GM12801 (cell line): Measurements from ENCODE around the gene CNTNAP4.

Source experiments
- TF ChIP-seq, protein P1 (sequence below): IDR thresholded peaks from one replicate; pipeline ENCODE4 v1.5.1; 2011; ENCODE audit warnings: control low read depth; ENCODE audit not compliant: insufficient read length; ENCODE audit errors: extremely low read depth

CNTNAP4 gene

DNA sequence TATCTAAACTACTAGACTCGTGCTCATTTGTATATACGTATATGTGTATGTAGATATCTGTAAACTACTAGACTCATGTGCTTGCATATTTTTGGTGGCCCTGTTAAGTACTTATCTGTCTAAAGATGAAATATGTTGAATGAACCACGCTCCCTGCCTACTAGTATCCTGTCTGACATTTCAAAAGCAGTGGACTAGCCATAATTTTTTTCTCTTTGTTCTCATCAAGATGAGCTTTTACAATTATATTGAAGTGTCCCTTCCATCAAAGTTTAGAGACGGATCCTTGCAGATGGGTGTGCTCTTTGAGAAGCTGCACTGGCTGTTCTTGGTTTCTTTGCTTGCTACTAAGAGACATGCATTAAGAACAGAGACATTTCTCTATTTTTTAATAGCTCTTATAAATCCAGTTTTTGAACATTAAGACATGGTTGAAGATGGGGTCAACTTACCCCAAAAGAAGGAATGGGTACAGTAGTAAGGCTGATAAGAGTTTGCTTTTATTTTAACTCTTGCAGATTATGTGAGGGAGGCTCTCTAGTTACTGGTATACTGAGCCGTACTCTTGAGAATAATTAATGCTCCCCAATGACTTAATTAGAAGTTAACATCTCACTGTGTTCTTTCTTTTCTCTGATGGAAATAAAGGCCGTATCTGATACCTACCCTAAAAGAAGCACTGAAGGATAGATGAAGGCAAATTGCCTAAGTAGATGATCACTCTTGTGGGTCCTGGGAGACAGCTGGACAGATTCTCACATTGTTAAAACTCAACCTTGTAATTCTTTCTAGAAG is 3.4 kb downstream of the CNTNAP4 start:
- TF ChIP-seq, protein P1, sequence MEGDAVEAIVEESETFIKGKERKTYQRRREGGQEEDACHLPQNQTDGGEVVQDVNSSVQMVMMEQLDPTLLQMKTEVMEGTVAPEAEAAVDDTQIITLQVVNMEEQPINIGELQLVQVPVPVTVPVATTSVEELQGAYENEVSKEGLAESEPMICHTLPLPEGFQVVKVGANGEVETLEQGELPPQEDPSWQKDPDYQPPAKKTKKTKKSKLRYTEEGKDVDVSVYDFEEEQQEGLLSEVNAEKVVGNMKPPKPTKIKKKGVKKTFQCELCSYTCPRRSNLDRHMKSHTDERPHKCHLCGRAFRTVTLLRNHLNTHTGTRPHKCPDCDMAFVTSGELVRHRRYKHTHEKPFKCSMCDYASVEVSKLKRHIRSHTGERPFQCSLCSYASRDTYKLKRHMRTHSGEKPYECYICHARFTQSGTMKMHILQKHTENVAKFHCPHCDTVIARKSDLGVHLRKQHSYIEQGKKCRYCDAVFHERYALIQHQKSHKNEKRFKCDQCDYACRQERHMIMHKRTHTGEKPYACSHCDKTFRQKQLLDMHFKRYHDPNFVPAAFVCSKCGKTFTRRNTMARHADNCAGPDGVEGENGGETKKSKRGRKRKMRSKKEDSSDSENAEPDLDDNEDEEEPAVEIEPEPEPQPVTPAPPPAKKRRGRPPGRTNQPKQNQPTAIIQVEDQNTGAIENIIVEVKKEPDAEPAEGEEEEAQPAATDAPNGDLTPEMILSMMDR, result no peak

DNA sequence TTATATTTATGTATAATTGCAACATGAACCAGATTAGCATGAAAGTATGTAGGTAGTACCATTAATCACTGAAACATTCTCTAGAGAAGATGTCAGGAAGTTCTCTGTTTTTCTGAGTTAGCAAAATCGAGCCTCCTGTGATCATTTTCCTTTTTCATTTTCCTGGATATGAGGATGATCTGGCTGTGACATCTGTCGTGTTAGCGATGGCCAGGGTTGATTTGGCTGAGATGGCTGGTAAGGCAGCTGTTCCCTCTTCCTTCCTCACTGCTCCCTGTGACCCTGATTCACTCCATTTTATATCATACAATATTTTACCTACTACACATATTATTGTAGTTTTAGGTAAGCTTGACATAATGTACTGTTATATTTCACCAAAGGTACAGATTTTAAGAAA is 10.3 kb downstream of the CNTNAP4 start:
- TF ChIP-seq, protein P1, result no peak

DNA sequence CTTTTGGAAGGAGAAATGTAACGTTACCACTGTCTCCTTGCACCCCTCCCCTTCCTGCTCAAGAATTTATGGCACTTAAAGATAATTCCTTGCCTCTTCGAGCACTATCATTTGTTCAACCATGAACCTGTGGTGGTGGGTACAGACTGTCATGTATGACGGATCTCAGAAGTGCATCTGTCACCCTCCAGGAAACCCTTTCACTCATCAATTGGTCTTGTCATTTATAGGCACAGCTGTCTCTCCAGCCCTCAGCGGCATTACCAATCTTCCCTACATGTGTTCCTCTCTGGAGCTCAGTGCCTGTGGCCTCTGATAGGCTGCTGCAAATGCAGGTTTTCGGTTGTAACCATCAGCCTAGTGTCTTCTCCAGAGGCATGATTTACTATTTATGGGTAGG is 15.0 kb downstream of the CNTNAP4 start:
- TF ChIP-seq, protein P1, result no peak

DNA sequence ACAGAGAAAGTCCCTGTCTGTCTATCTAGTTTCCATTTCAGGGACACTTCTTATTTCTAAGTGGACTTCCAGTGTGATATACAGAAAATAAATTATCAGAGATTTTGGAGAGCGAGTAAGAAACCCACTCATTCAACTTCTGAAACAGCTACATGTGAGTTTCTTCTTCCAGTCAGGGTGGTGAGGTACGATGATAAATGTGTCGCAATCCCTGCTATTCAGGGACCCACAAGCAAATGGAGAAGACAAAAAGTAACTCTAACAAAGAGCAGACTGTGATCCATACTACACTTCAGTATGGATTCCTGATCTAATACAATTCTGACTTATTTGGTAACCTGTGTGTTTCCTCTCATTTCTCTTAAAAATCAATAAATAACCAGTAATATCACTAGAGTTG is 16.8 kb downstream of the CNTNAP4 start:
- TF ChIP-seq, protein P1, result no peak

DNA sequence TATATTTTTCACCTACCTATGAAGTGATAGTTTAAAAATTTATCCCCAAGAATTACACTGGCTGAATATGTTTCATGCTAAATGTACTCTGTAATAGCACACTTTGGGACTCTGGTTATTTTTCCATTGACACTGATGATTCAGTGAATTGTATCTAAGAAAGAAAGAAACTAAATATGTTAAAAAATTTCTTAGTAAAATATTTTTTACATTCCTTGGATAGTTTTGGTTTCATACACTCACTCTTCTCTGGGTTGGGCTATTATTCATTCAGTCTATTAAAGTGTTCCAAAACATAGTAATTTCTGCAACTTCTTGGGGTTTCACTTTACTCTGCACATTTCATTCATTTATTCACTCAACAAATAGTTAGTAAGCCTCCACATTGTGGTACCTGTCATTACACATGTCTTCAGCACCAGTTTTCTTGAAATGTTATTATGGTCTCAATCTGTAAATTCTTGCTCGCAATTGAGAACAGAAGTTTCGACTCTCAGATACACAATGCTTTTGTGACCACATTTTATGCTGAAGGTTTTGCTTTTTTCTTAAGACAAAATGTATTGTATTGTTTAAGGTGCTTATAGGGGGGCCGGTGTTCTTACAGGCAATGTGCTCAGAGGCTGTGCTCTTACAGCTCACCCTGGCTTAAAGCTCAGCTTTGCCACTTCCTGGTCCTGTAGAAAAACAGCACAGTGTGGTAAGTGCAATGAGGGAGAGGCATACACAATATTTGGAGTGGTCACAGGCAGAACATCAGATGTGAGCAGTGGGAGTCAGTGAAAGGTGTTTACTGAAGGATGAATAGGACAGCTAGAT is 17.4 kb downstream of the CNTNAP4 start:
- TF ChIP-seq, protein P1, result no peak

DNA sequence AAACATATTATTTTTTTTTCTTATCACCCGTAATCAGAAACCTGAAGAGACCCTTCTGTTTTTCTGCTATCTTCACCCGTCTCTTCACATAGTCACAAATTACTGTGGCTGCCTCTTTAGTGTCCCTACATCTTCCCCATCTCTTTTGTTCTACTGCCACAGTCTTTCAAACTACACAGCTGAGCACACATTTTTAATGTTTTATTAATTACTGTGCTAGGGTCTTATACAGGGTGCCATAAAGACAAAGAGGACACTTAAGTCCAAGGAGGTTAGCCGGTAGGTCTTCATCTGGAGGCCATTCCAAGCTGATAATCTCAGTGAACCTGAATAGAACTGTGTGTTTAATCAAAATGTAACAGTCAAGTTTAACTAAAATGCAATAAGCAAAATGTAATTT is 20.7 kb downstream of the CNTNAP4 start:
- TF ChIP-seq, protein P1, result no peak

DNA sequence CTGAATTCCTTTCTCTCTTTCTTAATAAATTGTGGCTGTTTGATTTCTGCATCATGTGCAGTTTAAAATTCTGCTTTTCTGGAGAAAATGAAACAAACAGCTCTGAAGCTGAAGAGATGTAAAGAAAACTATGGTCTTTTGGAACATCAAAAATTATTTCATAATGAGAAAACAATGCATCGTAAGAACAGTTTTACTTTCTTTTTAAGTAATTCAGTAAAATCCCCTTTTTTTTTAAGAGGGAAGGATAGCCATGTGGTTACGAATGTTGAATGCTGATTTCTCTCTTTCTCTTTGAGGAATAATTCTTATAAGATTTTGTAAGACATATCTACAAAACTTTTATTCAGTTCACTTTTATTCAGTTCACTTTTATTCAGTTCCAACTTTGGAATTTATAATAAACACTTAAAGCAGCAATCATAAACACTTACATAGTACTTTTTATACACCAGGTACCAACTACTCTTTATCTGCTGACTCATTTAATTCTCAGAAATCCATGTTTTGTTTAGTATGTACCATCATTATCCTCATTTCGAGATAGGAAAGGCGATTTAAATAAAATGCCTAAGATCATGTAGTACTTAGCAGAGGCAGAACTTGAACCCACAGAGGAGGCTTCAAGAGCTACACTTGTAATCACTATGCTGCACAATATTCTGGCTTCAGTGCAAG is 26.6 kb downstream of the CNTNAP4 start:
- TF ChIP-seq, protein P1, result no peak
